ENCODE results near the gene GTF3C5.

DNA sequence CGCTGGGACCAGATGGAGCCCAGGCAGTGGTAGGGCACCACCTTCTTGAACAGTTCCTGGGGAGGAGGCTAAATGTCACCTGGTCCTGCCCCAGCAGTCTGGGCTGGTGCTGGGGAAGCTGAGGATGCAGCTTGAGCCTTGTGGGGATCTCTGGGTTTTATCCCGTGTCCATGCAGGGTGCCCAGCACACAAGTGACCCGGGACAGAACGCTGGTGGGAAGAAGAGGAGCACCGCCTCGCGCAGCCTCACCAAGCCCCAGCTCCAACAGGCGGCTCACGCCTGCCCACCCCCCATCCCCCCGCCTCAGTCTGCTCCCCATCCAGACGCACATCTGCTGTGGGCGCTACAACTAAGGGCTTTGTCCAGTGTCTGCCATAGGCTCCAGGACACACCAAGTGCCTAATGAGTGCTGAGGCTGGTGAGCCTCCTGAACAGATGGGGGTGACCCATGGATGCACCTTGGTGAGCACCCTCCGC is 76.5 kb downstream of the GTF3C5 start:
- TF ChIP-seq, protein P1, sequence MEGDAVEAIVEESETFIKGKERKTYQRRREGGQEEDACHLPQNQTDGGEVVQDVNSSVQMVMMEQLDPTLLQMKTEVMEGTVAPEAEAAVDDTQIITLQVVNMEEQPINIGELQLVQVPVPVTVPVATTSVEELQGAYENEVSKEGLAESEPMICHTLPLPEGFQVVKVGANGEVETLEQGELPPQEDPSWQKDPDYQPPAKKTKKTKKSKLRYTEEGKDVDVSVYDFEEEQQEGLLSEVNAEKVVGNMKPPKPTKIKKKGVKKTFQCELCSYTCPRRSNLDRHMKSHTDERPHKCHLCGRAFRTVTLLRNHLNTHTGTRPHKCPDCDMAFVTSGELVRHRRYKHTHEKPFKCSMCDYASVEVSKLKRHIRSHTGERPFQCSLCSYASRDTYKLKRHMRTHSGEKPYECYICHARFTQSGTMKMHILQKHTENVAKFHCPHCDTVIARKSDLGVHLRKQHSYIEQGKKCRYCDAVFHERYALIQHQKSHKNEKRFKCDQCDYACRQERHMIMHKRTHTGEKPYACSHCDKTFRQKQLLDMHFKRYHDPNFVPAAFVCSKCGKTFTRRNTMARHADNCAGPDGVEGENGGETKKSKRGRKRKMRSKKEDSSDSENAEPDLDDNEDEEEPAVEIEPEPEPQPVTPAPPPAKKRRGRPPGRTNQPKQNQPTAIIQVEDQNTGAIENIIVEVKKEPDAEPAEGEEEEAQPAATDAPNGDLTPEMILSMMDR (IDR thresholded peaks at IDR 0.05), result no peak
- no peak for TF ChIP-seq EP300 (IDR thresholded peaks at IDR 0.05)
